ENCODE data around the gene NSF.

GRCh38 chr17:46770818-46771560, 180.5 kb downstream of the NSF start:
- TF ChIP-seq CTCF (IDR thresholded peaks at IDR 0.05) (no peak), EZH2 (IDR thresholded peaks at IDR 0.05) (peak; percentile 54), EZH2phosphoT487 (IDR thresholded peaks at IDR 0.05) (peak; percentile 17)

Data from neural progenitor cell (in vitro differentiated cells).